ENCODE measurements around the gene BABAM2.
A peak's percentile ranks its signal among the peaks of the same experiment; 100 is the strongest.

BABAM2 gene

GRCh38 chr2:28269019-28269784 is 378.7 kb downstream of the BABAM2 start:
- H3K27me3 ChIP-seq (replicated peaks; ENCODE audit: insufficient read depth, low read length): no peaks in the 10 kb centered on the region
- H3K9me3 ChIP-seq (replicated peaks; ENCODE audit: insufficient read depth, low read length): no peaks in the 10 kb centered on the region
- no peaks in the 10 kb centered on the region for H3K36me3 ChIP-seq (replicated peaks; ENCODE audit: insufficient read depth, low read length)
- H3K4me3 ChIP-seq (ENCODE audit: low read length): no peak overlapping the region
- H3K4me2 ChIP-seq (ENCODE audit: low read depth, low read length): no peak overlapping the region
- peaks cover 14% of the 10 kb centered on the region for H3K4me1 ChIP-seq (ENCODE audit: low read length)
- no peaks in the 10 kb centered on the region for H4K20me1 ChIP-seq (ENCODE audit: insufficient read depth, low read length)
- TF ChIP-seq CTCF (IDR thresholded peaks at IDR 0.05; ENCODE audit: low read length): no peak
- no peak for TF ChIP-seq EZH2 (optimal IDR thresholded peaks at IDR 0.05; ENCODE audit: low read depth, low read length)
- TF ChIP-seq EZH2phosphoT487 (IDR thresholded peaks at IDR 0.05; ENCODE audit: low read length): no peak
- no peaks in the 10 kb centered on the region for H3K79me2 ChIP-seq (ENCODE audit: low read length)
- H3F3A ChIP-seq (ENCODE audit: insufficient read depth, low read length): no peaks in the 10 kb centered on the region
- no peak overlapping the region for H2AFZ ChIP-seq (ENCODE audit: low read length)
- no peaks in the 10 kb centered on the region for H3K9me2 ChIP-seq (replicated peaks; ENCODE audit: insufficient read depth, low read length)
- no peak overlapping the region for H3K27ac ChIP-seq (ENCODE audit: low read length)
- DNase-seq: no peak
- H3K9ac ChIP-seq (ENCODE audit: low read length): no peak overlapping the region

- Histone ChIP-seq H4K20me1 (ENCODE audit: insufficient read depth, low read length) (no peaks in the 10 kb centered on the region), H3K79me2 (ENCODE audit: low read length) (no peaks in the 10 kb centered on the region), H3K9me3 (replicated peaks; ENCODE audit: insufficient read depth, low read length) (no peaks in the 10 kb centered on the region), H3K4me2 (ENCODE audit: low read depth, low read length) (no peak overlapping the region), H3F3A (ENCODE audit: insufficient read depth, low read length) (no peaks in the 10 kb centered on the region), H3K4me3 (ENCODE audit: low read length) (no peak overlapping the region), H3K27me3 (replicated peaks; ENCODE audit: insufficient read depth, low read length) (no peaks in the 10 kb centered on the region), H3K36me3 (replicated peaks; ENCODE audit: insufficient read depth, low read length) (no peaks in the 10 kb centered on the region), H2AFZ (ENCODE audit: low read length) (no peak overlapping the region), H3K9me2 (replicated peaks; ENCODE audit: insufficient read depth, low read length) (no peaks in the 10 kb centered on the region), H3K9ac (ENCODE audit: low read length) (no peak overlapping the region), H3K27ac (ENCODE audit: low read length) (no peak overlapping the region), H3K4me1 (ENCODE audit: low read length) (peaks cover 14% of the 10 kb centered on the region)
- DNase-seq: no peak
- no peak for TF ChIP-seq CTCF (IDR thresholded peaks at IDR 0.05; ENCODE audit: low read length)
- TF ChIP-seq EZH2phosphoT487 (IDR thresholded peaks at IDR 0.05; ENCODE audit: low read length): no peak
- no peak for TF ChIP-seq EZH2 (optimal IDR thresholded peaks at IDR 0.05; ENCODE audit: low read depth, low read length)
Observed at GRCh38 chr2:28270456-28271152, 380.1 kb downstream of the BABAM2 start.

GRCh38 chr2:28271231-28271918 is 380.8 kb downstream of the BABAM2 start:
- Histone ChIP-seq H4K20me1 (ENCODE audit: insufficient read depth, low read length) (no peaks in the 10 kb centered on the region), H3K9ac (ENCODE audit: low read length) (no peak overlapping the region), H3K9me2 (replicated peaks; ENCODE audit: insufficient read depth, low read length) (no peaks in the 10 kb centered on the region), H2AFZ (ENCODE audit: low read length) (no peak overlapping the region; the same call in 1 of the 2 replicates), H3K27me3 (replicated peaks; ENCODE audit: insufficient read depth, low read length) (no peaks in the 10 kb centered on the region), H3F3A (ENCODE audit: insufficient read depth, low read length) (no peaks in the 10 kb centered on the region), H3K36me3 (replicated peaks; ENCODE audit: insufficient read depth, low read length) (no peaks in the 10 kb centered on the region), H3K27ac (ENCODE audit: low read length) (no peak overlapping the region; the same call in 1 of the 2 replicates), H3K4me1 (ENCODE audit: low read length) (peaks cover 14% of the 10 kb centered on the region), H3K9me3 (replicated peaks; ENCODE audit: insufficient read depth, low read length) (no peaks in the 10 kb centered on the region), H3K4me2 (ENCODE audit: low read depth, low read length) (peak overlapping the region; percentile 34), H3K79me2 (ENCODE audit: low read length) (no peaks in the 10 kb centered on the region), H3K4me3 (ENCODE audit: low read length) (no peak overlapping the region)
- DNase-seq: peak; percentile 54
- TF ChIP-seq EZH2 (optimal IDR thresholded peaks at IDR 0.05; ENCODE audit: low read depth, low read length) (no peak), EZH2phosphoT487 (IDR thresholded peaks at IDR 0.05; ENCODE audit: low read length) (no peak), CTCF (IDR thresholded peaks at IDR 0.05; ENCODE audit: low read length) (no peak)
